GM19240 (cell line): ENCODE results near the gene PRR23E.

Experiments used
- DNase-seq: peaks from one replicate; pipeline ENCODE4 v3.0.0; 2011; ENCODE audit warnings: low spot score; ENCODE audit not compliant: insufficient read length

PRR23E gene

DNA sequence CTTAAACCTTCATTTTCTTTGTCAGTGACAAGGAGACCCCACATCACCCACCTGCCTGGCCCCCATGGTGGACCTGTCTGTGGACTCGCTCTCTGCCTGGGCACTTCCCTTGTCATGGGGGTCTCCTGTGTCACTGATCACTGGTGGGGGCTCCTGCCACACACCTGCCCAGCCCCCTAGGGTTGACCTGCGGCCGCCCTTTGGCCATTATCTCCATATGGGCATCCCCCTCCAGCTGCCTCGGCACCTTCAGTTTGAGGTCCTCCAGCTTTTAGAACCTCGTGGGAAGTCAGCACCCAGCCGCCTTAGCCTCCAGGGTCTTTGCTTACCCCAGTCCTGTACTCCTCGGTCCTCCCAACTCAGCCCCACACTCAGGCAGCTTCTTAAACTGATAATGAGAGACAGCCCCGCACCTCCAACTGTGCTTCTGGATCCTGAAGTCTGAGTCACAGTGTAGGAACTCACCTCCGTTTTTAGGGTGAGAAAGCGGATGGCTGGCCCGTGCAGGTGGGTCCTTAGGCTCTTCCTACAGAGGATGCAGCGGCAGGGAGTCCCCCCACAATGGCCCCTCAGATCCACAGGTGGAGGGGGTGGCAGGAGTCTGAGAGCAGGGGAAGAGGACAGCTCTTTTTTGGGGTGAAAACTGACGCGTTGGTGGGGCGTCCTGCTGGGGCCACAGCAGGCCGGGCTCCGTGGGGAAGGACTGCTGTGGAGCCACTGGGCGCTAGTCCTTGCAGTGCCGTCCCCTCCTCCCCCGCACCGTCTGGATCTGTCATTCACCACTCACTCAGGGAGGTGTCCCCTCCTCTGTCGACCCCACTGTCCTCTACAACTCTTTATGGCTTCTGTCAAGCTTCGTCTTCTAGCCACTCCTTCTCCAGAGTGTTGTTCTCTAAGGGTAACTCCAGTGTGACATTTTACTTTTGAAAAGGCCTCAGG lies 8.7 kb upstream of the PRR23E start:
- no peak for DNase-seq

- no peak for DNase-seq
These were observed 8.1 kb upstream of the PRR23E start for GRCh38 chr3:127184870-127185216.

DNA sequence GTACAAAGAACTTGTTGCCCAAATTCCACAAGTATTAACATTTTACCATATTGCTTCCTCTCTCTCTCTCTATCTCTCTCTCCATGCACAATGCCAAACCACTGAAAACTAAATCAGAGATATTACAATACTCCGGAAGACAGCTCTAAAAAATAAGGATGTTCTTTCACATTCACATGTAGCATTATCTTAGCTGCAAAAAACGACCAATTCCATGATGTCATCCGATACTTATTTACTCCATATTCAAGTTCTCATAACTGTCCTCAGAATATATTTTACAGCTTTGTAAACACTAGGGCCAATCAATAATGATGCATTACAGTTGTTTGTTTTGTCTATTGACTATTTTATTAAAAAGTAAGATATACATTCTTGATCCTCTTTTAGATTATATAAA lies 7.7 kb upstream of the PRR23E start:
- DNase-seq: no peak

DNA sequence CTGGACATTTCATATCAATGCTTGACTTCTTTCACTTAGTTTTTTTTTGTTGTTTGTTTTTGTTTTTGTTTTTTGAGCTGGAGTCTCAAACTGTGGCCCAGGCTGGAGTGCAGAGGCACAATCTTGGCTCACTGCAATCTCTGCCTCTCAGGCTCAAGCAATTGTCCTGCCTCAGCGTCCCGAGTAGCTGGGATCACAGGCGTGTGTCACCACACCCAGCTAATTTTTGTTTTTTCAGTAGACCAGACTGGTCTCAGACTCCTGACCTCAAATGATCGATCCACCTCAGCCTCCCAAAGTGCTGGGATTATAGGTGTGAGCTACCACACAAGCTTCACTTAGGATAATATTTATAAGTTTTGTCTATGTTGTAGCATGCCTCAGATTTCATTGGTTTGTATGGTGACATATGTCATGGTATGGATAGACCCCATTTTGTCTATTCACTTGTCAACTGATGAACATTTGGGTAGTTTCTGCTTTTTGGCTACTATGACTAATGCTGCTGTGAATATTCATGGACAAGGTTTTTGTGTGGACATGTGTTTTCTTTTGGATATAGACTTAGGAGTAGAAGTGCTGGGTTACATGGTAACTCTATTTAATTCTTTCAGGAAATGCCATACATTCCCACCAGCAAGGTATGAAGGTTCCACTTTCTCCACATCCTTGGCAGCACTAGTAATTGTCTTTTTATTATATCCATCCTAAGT lies 6.8 kb upstream of the PRR23E start:
- DNase-seq: no peak

DNA sequence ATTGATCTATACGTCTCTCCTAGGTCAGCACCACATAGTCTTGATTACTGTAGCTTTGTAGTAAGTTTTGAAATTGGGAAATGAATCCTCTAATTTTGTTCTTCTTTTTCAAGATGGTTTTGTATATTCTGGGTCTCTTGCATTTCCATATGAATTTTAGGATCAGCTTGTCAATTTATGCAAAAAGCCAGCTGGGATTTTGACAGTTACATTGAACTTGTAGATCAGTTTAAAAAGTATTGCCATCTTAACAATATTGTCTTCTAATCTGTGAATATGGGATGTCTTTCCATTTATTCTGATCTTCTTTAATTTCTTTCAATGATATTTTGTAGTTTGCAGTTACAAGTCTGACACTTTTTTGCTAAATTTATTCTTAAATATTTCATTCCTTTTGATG lies 5.6 kb upstream of the PRR23E start:
- DNase-seq: no peak

DNA sequence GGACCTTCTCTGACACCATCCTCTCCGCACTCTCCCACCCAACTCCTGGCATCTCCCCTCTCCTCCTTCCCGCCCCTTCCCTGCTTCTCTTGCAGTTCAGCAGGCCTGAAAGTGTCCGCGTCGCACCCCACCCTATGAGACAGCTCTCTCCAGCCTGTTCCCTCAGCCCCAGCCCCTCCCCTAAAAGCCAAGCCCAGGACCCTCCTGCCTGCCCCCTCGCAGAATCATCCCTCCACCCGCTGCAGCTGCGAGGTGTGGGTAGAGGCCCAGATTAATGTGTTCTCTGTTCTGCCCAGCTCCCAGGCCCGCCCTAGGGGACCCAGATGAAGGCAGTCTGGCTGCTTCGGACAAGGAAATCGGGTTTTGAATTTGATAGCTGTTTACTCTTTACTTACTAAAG lies 410 bp downstream of the PRR23E start:
- DNase-seq: no peak

GRCh38 chr3:127193775-127194174 lies 844 bp downstream of the PRR23E start:
- DNase-seq: no peak

GRCh38 chr3:127194601-127195187 lies 1.8 kb downstream of the PRR23E start:
- DNase-seq: no peak

DNA sequence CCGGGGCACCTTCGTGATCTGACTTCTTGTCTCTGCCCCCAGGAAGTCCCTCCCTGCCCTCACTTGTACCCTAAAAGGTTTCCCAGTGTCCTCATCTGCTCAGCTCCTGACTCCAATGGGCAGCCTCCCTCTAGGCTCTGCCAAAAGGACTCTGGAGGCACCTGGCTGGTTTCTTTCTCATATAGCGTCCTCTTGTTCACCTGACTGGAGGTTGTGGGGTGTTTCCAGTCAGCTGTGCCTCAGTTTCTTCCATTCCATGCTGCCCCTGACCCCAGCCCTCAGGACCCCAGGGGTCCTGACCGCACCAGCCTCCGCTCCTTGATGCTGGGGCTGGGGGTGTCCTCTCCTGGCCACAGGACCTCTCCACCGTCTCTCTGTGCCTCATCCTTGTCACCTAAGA lies 2.5 kb downstream of the PRR23E start:
- no peak for DNase-seq

DNA sequence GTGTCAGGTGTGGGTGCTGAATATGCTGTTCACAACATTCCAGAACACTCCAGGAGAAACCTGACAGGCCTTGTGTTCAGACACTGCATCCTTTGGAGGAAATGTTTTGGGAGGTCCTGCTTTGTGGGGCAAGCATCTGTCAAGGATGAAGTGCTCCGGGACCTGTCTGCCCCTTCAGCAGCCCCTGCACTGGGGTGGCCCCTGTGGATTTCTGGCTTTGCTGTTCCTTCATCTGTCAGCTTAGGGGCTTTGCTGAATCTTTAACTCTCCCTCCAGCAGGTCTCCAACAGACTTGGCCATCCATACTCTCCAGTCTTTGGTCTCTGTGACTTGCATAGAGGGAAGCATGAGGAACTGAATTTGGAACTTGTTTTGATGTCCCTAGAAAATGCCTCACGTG lies 3.1 kb downstream of the PRR23E start:
- no peak for DNase-seq

DNA sequence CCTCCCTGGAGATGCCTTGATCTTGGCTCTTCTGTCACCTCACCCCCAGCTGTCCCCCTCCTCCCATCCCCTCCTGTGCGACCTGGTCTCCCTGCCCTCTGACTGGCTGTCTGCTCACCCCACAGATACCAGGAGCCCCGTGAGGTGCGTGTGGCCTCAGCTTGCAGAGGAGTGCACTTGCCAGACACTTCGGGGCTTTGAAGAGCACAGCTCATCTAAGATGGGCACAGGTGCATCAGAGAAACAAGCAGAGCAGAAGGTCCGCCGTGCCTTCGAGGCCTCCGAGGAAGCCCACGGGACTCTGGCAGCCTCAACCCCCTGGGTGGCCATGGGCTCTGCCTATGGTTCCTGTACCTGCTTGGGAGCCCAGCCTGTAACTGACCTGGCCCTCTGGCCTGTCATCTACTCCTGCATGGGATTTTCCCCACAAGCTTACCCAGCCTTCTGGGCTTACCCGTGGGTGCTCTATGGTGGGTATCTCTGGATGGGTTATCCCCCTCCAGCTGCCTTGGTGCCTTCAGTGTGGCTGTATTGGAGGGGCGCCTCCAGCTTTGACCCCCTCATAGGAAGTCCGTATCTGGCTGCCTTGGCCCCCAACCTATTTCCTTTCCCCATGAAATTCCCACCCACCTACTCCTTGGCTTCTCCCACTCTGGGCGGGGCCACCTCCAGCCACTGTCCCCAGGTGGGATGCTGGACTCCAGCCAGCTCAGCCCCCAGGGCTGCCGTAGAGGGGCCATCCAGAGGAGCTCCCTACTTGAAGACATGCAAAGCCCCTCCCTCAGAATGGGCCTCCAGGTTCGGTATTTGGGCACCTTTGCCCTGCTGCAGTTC lies 3.8 kb downstream of the PRR23E start:
- DNase-seq: no peak

DNA sequence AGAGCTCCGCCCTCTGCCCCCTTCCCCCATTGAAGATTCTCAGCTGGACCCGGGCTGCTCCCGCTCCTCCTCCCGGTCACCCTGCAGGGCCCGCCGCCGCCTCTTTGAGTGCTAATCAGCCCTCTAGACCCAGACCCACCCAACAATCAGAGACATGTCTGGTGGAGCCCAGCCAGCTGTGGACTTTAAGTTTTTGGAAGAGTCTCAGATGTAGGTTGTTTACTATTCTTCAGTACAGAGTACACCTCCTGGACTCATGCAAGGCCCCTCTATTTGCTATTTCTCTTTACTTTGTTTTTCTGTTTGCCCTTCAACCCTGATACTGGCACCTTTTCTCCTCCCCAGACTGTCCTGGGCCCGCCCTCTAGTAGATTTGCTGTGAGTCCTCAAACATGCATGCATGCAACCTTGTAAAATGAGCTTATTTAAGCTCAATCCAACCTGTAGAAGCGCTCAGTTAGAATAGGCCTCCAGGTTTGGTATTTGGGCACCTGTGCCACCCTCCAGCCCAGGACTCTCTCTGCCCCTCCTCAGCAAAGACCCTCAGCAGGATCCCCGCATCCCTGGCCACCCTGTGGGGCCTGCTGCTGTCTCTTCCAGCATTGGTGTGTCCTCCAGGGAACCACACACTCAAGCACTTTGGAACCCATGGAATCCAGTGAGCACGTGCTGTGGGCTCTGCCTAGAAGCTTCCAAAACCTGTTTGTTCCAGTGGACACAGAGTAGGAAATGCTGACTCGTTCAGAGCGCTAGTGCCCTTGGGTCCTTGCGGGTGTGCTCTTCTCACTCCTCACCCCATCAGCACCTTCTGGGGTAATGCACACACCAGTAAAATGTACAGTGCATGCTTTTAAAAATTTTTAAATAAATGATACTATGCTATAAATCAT lies 4.6 kb downstream of the PRR23E start:
- no peak for DNase-seq

DNA sequence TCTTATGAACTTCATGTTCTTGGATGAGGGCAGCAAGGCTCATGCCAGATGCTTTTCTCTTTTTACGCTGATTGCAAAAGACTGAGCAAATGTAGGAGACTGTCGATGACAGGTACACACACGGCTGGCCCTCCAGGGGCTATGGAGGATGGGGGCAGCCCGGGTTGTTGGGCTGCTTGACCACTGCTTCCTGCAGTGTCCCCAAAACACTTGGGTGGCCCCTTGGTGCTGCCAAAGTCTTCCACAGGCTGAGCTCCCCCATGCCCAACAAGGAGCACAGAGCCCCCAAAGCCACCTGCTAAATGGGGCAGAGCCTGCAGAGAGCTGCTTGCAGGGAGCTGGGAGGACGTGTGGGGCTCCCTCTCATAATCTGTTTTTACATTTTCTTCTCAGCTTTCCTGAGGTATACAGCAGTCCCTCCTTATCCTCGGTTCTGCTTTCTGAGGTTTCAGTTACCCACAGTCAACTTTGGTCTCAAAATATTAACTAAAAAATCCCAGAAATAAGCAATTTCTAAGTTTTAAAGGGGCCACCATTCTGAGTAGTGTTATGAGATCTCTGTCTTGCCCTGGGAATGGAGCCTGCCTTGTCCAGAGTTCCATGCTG lies 7.3 kb downstream of the PRR23E start:
- DNase-seq: no peak

- DNase-seq: no peak
These were observed 10.1 kb downstream of the PRR23E start for GRCh38 chr3:127203024-127203423.

DNA sequence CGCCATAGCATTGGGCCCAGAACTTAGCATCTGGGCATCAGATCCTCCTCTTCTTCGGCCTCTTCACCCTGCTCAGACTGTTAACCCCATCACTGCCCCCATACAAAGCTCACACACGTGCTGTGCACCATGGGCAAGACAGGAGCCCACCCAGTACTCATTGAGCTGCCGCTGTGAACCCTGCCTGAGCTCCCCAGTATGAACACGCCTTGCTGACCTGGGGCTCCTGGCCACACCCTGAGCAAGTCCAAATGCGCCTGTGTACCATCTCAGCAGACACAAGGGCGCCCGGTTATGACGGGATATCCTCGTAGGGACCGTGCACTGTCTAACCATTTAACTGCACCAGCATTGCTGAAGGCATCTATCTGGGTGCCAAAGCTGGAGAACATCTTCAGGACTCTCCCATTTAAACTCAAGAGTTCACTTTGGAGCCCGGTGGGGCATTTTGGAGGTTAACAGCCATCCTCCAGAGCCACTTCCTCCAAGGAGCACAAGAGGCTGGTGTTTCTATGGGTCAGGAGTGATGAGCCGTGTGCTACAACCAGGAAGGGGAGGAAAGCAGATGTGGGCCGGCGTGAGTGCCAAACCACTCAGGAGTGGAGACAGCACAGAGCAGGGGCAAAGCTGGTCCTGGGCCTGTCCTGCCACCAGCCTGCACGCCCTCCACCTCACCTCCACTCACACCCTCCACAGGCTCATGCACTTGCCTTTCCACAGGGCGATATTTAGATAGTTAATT lies 12.1 kb downstream of the PRR23E start:
- DNase-seq: no peak

DNA sequence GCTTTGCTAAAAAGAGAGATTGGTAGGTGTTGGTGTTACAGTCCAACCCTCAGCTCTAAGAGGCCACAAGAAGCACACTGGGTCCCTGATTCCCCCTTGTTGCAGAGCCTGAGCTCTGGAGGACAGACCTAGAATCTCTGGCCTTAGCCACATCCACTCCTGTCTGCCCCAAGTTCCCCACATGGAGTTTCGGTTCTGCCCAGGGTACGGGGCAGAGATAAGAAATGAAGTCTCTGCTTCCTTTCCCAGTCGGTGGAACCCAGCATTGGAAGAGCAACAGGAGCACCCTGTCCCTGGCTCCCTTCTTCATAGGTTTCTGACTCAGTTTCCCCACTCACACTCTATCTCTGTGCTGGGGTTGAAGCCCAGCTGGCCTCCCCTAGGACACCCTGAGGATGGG lies 13.2 kb downstream of the PRR23E start:
- no peak for DNase-seq

DNA sequence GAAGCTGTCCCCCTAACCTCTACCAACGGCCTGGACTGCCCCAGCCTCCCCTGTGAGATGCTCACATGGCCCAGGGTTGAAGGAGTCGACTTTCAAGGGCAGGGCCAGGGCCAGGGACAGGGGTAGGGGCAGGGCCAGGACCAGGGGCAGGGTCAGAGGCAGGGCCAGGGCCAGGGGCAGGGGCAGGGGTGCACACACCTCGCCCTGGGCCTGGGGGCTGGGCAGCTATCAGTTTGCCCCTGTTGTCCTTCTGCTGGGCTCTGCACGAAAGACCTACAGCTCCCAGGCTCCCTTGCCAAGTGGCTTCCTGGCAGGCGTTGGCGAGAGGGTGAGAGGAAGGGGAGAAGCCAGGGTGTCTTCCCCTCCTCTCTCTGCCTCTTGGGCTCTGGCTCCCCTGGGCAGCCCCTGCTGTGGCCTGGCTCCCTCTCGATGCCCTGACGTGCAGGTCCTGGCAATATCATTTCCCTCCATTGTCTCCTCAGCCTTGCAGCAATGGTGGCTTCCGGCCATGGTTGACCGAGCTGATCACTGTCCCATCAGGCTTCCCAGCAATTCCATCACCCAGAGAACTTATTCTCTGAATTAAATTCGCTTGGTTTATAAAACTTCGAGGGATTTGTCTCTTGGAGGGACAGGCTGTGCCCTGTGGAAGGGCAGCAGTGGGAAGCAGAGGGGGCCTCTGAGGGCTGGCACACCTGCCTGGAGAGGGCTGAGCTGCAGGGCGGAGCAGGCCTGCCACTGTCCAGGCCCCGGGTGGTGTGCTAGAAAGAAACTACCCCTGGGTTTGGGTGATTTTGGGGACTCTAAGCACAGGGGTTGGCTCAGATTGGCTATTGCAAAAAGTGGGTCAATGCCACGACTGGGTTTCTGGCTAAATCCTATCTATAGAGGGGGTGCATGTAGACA lies 13.9 kb downstream of the PRR23E start:
- no peak for DNase-seq

DNA sequence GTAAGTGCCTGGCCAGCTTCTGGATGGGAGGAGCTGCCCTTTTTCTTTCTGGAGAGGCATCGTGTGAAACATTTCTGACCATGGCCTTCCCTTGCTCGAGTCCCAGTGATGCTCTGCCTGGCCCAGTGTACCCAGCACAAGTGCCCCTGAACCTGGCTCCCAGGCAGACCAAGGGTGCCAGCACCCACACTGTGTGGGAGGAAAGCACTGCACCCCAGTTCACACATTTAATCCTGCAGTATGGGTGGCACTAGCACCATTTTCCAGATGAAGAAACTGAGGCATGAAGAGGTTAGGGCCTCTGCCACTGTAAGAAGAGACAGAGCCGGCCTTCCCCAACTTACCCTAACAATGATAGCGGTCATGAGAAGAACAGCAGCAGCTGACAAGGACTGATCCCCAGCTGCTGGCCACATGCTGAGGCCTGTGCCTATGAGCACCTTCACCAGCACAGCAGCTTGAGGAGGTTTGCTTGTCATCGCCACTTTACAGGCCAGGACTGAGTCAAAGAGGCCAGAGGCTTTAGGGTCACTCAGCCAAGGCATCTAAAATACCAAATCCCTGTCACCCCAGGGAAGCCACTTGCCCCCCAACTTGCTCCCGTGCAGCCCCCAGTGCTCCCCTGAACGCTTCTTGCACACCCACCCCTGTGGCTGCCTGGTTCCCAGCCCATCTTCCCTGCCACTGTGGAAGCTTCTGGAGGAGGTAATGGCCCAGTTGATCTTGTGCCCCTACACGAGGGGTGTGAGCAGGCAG lies 15.0 kb downstream of the PRR23E start:
- no peak for DNase-seq
